GM21825 (cell line): ENCODE results near the gene PEX26.

Experiments used
- ATAC-seq: cut with Tn5 transposase; IDR thresholded peaks from one replicate; pipeline ENCODE4 v1.9.1; 2021; ENCODE audit warnings: mild to moderate bottlenecking, moderate library complexity; ENCODE audit not compliant: unreplicated experiment

PEX26 gene

DNA sequence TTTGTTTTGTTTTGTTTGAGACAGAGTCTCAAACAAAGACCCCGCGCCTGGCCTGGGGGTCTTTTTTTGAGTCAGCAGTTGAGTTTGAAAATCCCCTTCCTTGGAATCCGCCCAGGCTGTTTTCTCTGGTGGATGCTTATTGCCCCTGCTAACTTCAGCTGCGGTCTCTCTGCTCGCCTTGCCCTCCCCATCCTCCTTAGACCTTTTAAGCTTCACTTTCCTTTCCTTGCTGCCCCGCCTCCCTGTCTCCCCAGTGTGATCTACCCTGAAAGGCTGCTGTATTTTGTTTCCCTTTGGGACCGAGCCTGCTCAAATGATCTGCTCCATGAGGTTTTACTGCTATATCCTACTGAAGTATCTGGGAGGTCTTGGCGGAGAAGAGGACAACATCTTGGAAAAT, 74.7 kb downstream of the PEX26 start:
- no peak for ATAC-seq

DNA sequence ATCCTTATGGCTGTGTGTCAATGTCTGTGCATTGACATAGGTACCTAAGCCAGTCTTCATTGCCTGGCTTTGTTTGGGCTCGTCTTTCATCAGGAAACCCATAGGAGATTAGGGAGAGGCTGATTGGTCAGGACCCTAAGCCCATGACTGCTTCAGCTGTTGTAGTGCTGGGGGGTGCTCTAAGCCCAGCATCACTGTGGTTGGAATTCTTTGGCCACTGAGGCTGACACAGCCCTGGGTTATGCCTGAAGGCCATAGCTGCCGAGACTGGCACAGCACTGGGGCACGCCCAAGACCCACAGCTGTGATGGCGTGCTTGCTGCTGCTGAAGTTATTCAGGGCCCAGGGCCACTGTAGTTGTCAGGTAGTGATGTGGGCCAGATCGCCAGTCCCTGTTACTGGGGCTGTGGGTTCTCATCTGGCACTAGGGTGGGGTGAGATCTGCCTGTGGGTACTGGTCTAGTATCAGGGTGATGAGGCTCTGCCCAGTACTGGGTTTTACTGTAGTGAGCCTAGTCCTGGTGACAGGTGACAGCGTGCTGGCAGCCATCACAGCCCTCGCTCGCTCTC, 77.1 kb downstream of the PEX26 start:
- no peak for ATAC-seq
